HG03520 (cell line): ENCODE measurements around the gene DOK4.

ENCODE experiments used
- ATAC-seq: cut with Tn5 transposase; IDR thresholded peaks from one replicate; pipeline ENCODE4 v1.9.1; 2021; ENCODE audit warnings: mild to moderate bottlenecking, moderate library complexity; ENCODE audit not compliant: unreplicated experiment

Gene DOK4

GRCh38 chr16:57485916-57486857, at the start of gene DOK4:
DOK4 (minus strand) TSS chr16:57486493; CDS start chr16:57479507, 6,986 bp downstream.
- peak; percentile 69 for ATAC-seq

- ATAC-seq, result peak; percentile 52
Measured at GRCh38 chr16:57535680-57536305, 49.5 kb upstream of the DOK4 start.

- ATAC-seq, result no peak
Measured at GRCh38 chr16:57534881-57535658, 48.8 kb upstream of the DOK4 start.

- no peak for ATAC-seq
Measured at GRCh38 chr16:57534337-57534880, 48.1 kb upstream of the DOK4 start.

GRCh38 chr16:57533431-57534336, 47.4 kb upstream of the DOK4 start:
- no peak for ATAC-seq

GRCh38 chr16:57532266-57532625, 46.0 kb upstream of the DOK4 start:
- no peak for ATAC-seq

- ATAC-seq, result no peak
Measured at GRCh38 chr16:57531635-57532265, 45.5 kb upstream of the DOK4 start.

GRCh38 chr16:57531253-57531575, 44.9 kb upstream of the DOK4 start:
- ATAC-seq, result no peak

GRCh38 chr16:57530522-57531252, 44.4 kb upstream of the DOK4 start:
- ATAC-seq, result no peak

GRCh38 chr16:57530104-57530521, 43.8 kb upstream of the DOK4 start:
- no peak for ATAC-seq

GRCh38 chr16:57529391-57530103, 43.3 kb upstream of the DOK4 start:
- no peak for ATAC-seq

GRCh38 chr16:57528499-57529390, 42.5 kb upstream of the DOK4 start:
- ATAC-seq, result no peak

GRCh38 chr16:57527610-57528360, 41.5 kb upstream of the DOK4 start:
- ATAC-seq, result no peak

- ATAC-seq, result no peak
Measured at GRCh38 chr16:57527027-57527426, 40.7 kb upstream of the DOK4 start.

GRCh38 chr16:57526498-57526897, 40.2 kb upstream of the DOK4 start:
- ATAC-seq, result no peak

GRCh38 chr16:57525761-57526160, 39.5 kb upstream of the DOK4 start:
- ATAC-seq, result no peak

GRCh38 chr16:57522960-57523359, 36.7 kb upstream of the DOK4 start:
- no peak for ATAC-seq
